WTC11 (cell line): ENCODE data around the gene SPI1.

Source experiments
- CTCF ChIP-seq: fragments of 200-600 bp; IDR thresholded peaks from 2 replicates; pipeline ENCODE4 v1.8.0; 2022; ENCODE audit warnings: antibody characterized with exemption
- FOXJ3 ChIP-seq: sonication (generic); formaldehyde crosslinking; IDR thresholded peaks from 2 replicates; pipeline ENCODE4 v1.9.0; 2021; ENCODE audit warnings: missing genetic modification reagents, mild to moderate bottlenecking, borderline replicate concordance
- GRHL2 ChIP-seq: fragments of 250-450 bp; sonication (Bioruptor Pico); IDR thresholded peaks from 2 replicates; pipeline ENCODE4 v1.8.0; 2022; ENCODE audit warnings: mild to moderate bottlenecking, moderate library complexity; ENCODE audit not compliant: insufficient replicate concordance, severe bottlenecking
- MAX ChIP-seq: sonication (generic); formaldehyde crosslinking; IDR thresholded peaks from 2 replicates; pipeline ENCODE4 v1.8.0; 2022; ENCODE audit warnings: mild to moderate bottlenecking, missing genetic modification reagents
- NFYB ChIP-seq: sonication (generic); formaldehyde crosslinking; conservative IDR thresholded peaks from 2 replicates; pipeline ENCODE4 v1.8.0; 2022; ENCODE audit warnings: low read depth, missing genetic modification reagents
- SP1 ChIP-seq: sonication (generic); formaldehyde crosslinking; conservative IDR thresholded peaks from 2 replicates; pipeline ENCODE4 v1.8.1; 2022; ENCODE audit warnings: missing genetic modification reagents
- USF2 ChIP-seq: sonication (generic); formaldehyde crosslinking; IDR thresholded peaks from 2 replicates; pipeline ENCODE4 v1.8.1; 2023; ENCODE audit warnings: mild to moderate bottlenecking, missing genetic modification reagents, moderate library complexity
- ZBTB43 ChIP-seq: sonication (generic); formaldehyde crosslinking; IDR thresholded peaks from 2 replicates; pipeline ENCODE4 v1.8.1; 2023; ENCODE audit warnings: mild to moderate bottlenecking, missing genetic modification reagents
- ZNF281 ChIP-seq: sonication (generic); formaldehyde crosslinking; IDR thresholded peaks from 2 replicates; pipeline ENCODE4 v1.8.0; 2023; ENCODE audit warnings: mild to moderate bottlenecking, missing genetic modification reagents
- ZNF512 ChIP-seq: sonication (generic); formaldehyde crosslinking; IDR thresholded peaks from 2 replicates; pipeline ENCODE4 v1.8.1; 2022; ENCODE audit warnings: missing genetic modification reagents, borderline replicate concordance

GRCh38 chr11:47314992-47315391 lies 63.4 kb downstream of the SPI1 start:
- TF ChIP-seq ZNF512 (CRISPR knock-in tag) (no peak), FOXJ3 (CRISPR knock-in tag) (no peak), CTCF (no peak), SP1 (CRISPR knock-in tag) (no peak), MAX (no peak), GRHL2 (CRISPR knock-in tag) (no peak), USF2 (CRISPR knock-in tag) (no peak), NFYB (no peak), ZBTB43 (no peak), ZNF281 (CRISPR knock-in tag) (no peak)
